HCT116 (cell line): ENCODE data around the gene NR5A2. TPM values are rescaled to one million over a fixed set of nuclear protein-coding genes. Genes with fewer than 3 reads are reported as not detected.

Experiments used
- ATAC-seq: fragments of 200-7000 bp; cut with Tn5 transposase; 2 replicates; pipeline ENCODE4 v1.9.1; 2020; ENCODE audit warnings: mild to moderate bottlenecking, moderate library complexity
- BruUV-seq: library from RNA; stranded (reverse); fragments of 400-500 nt; replicated peaks from 2 replicates; lab custom pipeline; 2021; lab: Mats Ljungman, UMichigan
- CTCF ChIA-PET: fragments of 300-600 bp; sonication (Branson Sonifier 250); formaldehyde crosslinking; loops from one replicate; lab custom pipeline; 2021; ENCODE audit warnings: antibody characterized with exemption; lab: Charles Lee
- POLR2A ChIA-PET: fragments of 300-600, 350-600 bp; sonication (Branson Sonifier 250); formaldehyde crosslinking; loops from one replicate; lab custom pipeline; 2021; ENCODE audit warnings: antibody characterized with exemption; lab: Charles Lee
- RAD21 ChIA-PET, 2 experiments: fragments of 300-600 bp; sonication (Branson Sonifier 250); formaldehyde crosslinking; loops; one replicate each; lab custom pipeline; 2023; ENCODE audit warnings: low total read pairs in 2 of 2; ENCODE audit not compliant: uncharacterized antibody in 2 of 2, unreplicated experiment in 2 of 2, low non-redundant PET in 1 of 2; lab: Charles Lee
- DNase-seq: peaks from one replicate; pipeline ENCODE4 v3.0.0-alpha.2; 2010; ENCODE audit warnings: low read depth, low spot score
- H2AFZ ChIP-seq: fragments of 200-600 bp; shearing (Covaris generic), sonication (generic); 2 replicates; pipeline ENCODE4 v1.6.1; 2017; ENCODE audit warnings: low read depth, mixed run types, mixed read lengths, antibody characterized with exemption, low read length; ENCODE audit not compliant: poor library complexity, severe bottlenecking
- H3K27ac ChIP-seq: 2 replicates; pipeline ENCODE4 v1.5.1; 2012; ENCODE audit warnings: low read depth, low read length
- H3K27me3 ChIP-seq: fragments of 200-600 bp; sonication (generic); 2 replicates; pipeline ENCODE4 v1.6.1; 2016; ENCODE audit warnings: mixed run types, low read length, mixed read lengths; ENCODE audit not compliant: insufficient read depth
- H3K36me3 ChIP-seq, 2 experiments: fragments of 200-500 bp in 1 of 2; fragments of 200-600 bp in 1 of 2; sonication (Bioruptor generic) in 1 of 2; sonication (generic) in 1 of 2; 2 replicates each; pipeline versions ENCODE4 v1.5.1 to v1.6.1; 2014 to 2016; ENCODE audit warnings: low read length in 2 of 2, inconsistent platforms in 1 of 2, mixed read lengths in 1 of 2, mixed run types in 1 of 2; ENCODE audit not compliant: insufficient read depth in 2 of 2, control insufficient read depth in 1 of 2
- H3K4me1 ChIP-seq, 2 experiments: fragments of 200-600 bp in 1 of 2; sonication (generic) in 1 of 2; 2 replicates each; pipeline versions ENCODE4 v1.5.1 to v1.6.1; 2012 to 2017; ENCODE audit warnings: low read length in 2 of 2, inconsistent platforms in 1 of 2, mild to moderate bottlenecking in 1 of 2, mixed read lengths in 1 of 2, mixed run types in 1 of 2, moderate library complexity in 1 of 2; ENCODE audit not compliant: insufficient read depth in 2 of 2, control insufficient read depth in 1 of 2
- H3K4me2 ChIP-seq: fragments of 200-600 bp; sonication (generic); 2 replicates; pipeline ENCODE4 v1.6.1; 2017; ENCODE audit warnings: mixed run types, low read length, mixed read lengths
- H3K4me3 ChIP-seq, 2 experiments: fragments of 200-600 bp in 1 of 2; sonication (generic) in 1 of 2; replicated peaks in 1 of 2; 2 replicates each; pipeline ENCODE4 v1.5.1; 2011 to 2016; ENCODE audit warnings: low read length in 2 of 2, control low read depth in 1 of 2, low read depth in 1 of 2, mild to moderate bottlenecking in 1 of 2, mixed read lengths in 1 of 2, mixed run types in 1 of 2
- H3K79me2 ChIP-seq: fragments of 200-600 bp; sonication (generic); 2 replicates; pipeline ENCODE4 v1.6.1; 2017; ENCODE audit warnings: mild to moderate bottlenecking, mixed run types, low read length, moderate library complexity, mixed read lengths; ENCODE audit not compliant: insufficient read depth
- H3K9ac ChIP-seq: fragments of 200-600 bp; sonication (generic); 2 replicates; pipeline ENCODE4 v1.6.1; 2016; ENCODE audit warnings: low read length, mixed read lengths
- H3K9me2 ChIP-seq: fragments of 200-600 bp; sonication (generic), shearing (Covaris generic); 2 replicates; pipeline ENCODE4 v1.6.1; 2017; ENCODE audit warnings: mixed run types, mild to moderate bottlenecking, moderate library complexity; ENCODE audit not compliant: insufficient read depth
- H3K9me3 ChIP-seq, 2 experiments: fragments of 200-500 bp in 1 of 2; fragments of 200-600 bp in 1 of 2; sonication (Bioruptor generic) in 1 of 2; sonication (generic) in 1 of 2; 2 replicates each; pipeline ENCODE4 v1.6.1; 2014 to 2017; ENCODE audit warnings: low read length in 2 of 2, mixed read lengths in 2 of 2, inconsistent platforms in 1 of 2, low read depth in 1 of 2, mild to moderate bottlenecking in 1 of 2, mixed run types in 1 of 2, moderate library complexity in 1 of 2; ENCODE audit not compliant: control insufficient read depth in 1 of 2, insufficient read depth in 1 of 2
- H4K20me1 ChIP-seq: fragments of 200-600 bp; sonication (generic), shearing (Covaris generic); 2 replicates; pipeline ENCODE4 v1.6.1; 2017; ENCODE audit warnings: mixed run types, mild to moderate bottlenecking, moderate library complexity; ENCODE audit not compliant: insufficient read depth
- CBX3 ChIP-seq: IDR thresholded peaks from 2 replicates; pipeline ENCODE4 v1.6.1; 2012; ENCODE audit warnings: low read depth
- CEBPB ChIP-seq: IDR thresholded peaks from 2 replicates; pipeline ENCODE4 v1.6.1; 2012; ENCODE audit warnings: low read depth
- EGR1 ChIP-seq: IDR thresholded peaks from 2 replicates; pipeline ENCODE4 v1.6.1; 2012; ENCODE audit warnings: low read depth
- EZH2 ChIP-seq: fragments of 200-600 bp; sonication (generic); IDR thresholded peaks from 2 replicates; pipeline ENCODE4 v1.6.1; 2017; ENCODE audit warnings: antibody characterized with exemption, mixed run types
- EZH2phosphoT487 ChIP-seq: fragments of 200-600 bp; IDR thresholded peaks from 2 replicates; pipeline ENCODE4 v1.6.1; 2018; ENCODE audit warnings: antibody characterized with exemption, borderline replicate concordance
- FOSL1 ChIP-seq: IDR thresholded peaks from 2 replicates; pipeline ENCODE4 v1.6.1; 2012; ENCODE audit warnings: low read depth
- JUND ChIP-seq: IDR thresholded peaks from 2 replicates; pipeline ENCODE4 v1.6.1; 2012
- POLR2A ChIP-seq: IDR thresholded peaks from 2 replicates; pipeline ENCODE4 v1.7.0; 2011; ENCODE audit warnings: borderline replicate concordance; ENCODE audit not compliant: insufficient read depth, insufficient read length; ENCODE audit errors: extremely low read depth
- POLR2AphosphoS5 ChIP-seq: IDR thresholded peaks from 2 replicates; pipeline ENCODE4 v1.6.1; 2011; ENCODE audit warnings: mild to moderate bottlenecking, low read depth, low read length, moderate library complexity
- RAD21 ChIP-seq: IDR thresholded peaks from 2 replicates; pipeline ENCODE4 v1.6.1; 2012; ENCODE audit warnings: low read depth, mild to moderate bottlenecking
- SIN3A ChIP-seq: IDR thresholded peaks from 2 replicates; pipeline ENCODE4 v1.6.1; 2012; ENCODE audit warnings: low read depth
- SP1 ChIP-seq: IDR thresholded peaks from 2 replicates; pipeline ENCODE4 v1.6.1; 2012; ENCODE audit warnings: low read depth
- SRF ChIP-seq: IDR thresholded peaks from 2 replicates; pipeline ENCODE4 v1.6.1; 2012; ENCODE audit warnings: low read depth
- YY1 ChIP-seq: IDR thresholded peaks from 2 replicates; pipeline ENCODE4 v1.6.1; 2011; ENCODE audit warnings: low read length, low read depth, moderate library complexity, mild to moderate bottlenecking; ENCODE audit not compliant: insufficient replicate concordance; ENCODE audit errors: extremely low read depth
- ZNF274 ChIP-seq: fragments of 200-500 bp; sonication (Bioruptor generic); IDR thresholded peaks from 2 replicates; pipeline ENCODE4 v1.6.1; 2014; ENCODE audit warnings: mild to moderate bottlenecking, low read depth, low read length, inconsistent platforms
- intact Hi-C: fragments of 100-400 bp; cut with micrococcal nuclease; formaldehyde crosslinking; loops from 2 replicates; pipeline ENCODE4 v1.10.0; 2022
- total RNA-seq: library from RNA; stranded (reverse); gene quantifications from one replicate; pipeline ENCODE4 v1.2.1, GENCODE V29; 2021; ENCODE audit not compliant: unreplicated experiment
- TF ChIP-seq, protein P1 (sequence below), 3 experiments: fragments of 200-600 bp in 1 of 3; sonication (generic) in 1 of 3; IDR thresholded peaks in 2 of 3; conservative IDR thresholded peaks in 1 of 3; 2 replicates each; pipeline ENCODE4 v1.5.1; 2012 to 2017; ENCODE audit warnings: low read depth in 2 of 3, low read length in 2 of 3, antibody characterized with exemption in 1 of 3, borderline replicate concordance in 1 of 3, control low read depth in 1 of 3, mild to moderate bottlenecking in 1 of 3, mixed read lengths in 1 of 3, mixed run types in 1 of 3, moderate library complexity in 1 of 3; ENCODE audit not compliant: insufficient read depth in 1 of 3
- TF ChIP-seq, protein P2 (sequence below): IDR thresholded peaks from 2 replicates; pipeline ENCODE4 v1.6.1; 2012
- TF ChIP-seq, protein P3 (sequence below): IDR thresholded peaks from 2 replicates; pipeline ENCODE4 v1.6.1; 2011; ENCODE audit warnings: mild to moderate bottlenecking, low read length, moderate library complexity; ENCODE audit not compliant: insufficient replicate concordance; ENCODE audit errors: extremely low read depth

The NR5A2 gene
- total RNA-seq, 1 experiment from 2014 or later = 0.91 TPM

DNA sequence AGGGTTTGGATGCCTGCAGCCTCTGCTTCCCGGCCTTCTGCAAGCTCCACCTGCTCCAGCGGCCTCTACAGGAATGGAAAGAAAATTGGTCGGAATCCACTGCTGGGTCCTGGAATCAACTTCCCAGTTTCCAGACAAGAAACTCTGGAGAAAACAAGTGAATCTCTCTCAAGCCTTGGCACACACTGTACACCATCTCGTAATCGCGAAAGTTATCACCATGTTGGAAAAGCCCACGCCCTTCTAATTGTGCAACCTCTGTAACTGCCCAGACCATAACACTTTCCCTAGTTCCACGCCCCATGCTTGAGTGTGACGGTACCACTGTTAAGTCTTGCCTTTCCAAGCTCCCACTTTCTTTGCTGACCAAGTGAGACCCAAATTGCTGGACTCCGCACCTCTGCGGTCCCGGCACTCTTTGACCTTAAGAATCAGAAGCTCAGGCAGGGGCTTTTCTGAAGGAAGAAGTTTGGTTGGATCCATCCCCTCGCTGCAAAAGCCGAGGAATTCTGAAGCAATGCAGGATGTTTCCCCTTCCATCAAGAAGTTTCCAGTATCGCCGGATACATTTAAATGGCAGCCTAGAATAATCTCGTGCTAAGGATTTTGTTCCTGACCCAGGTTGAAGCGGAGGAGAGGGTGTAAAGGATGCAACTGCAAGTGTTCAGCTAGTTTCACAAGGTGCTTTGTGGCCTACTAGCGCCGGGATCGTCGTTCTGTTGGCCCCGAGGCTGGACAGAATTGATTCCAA, 6.2 kb downstream of the NR5A2 start:
- H3K79me2 ChIP-seq = no peaks in the 10 kb centered on the region
- H4K20me1 ChIP-seq = no peaks in the 10 kb centered on the region
- no peak overlapping the region for H3K27ac ChIP-seq
- BruUV-seq = no TSS peak
- peaks cover 0 to 3% of the 10 kb centered on the region in 2 experiments; a peak in 1 of 4 replicates for H3K4me1 ChIP-seq
- no peaks in the 10 kb centered on the region for H3K36me3 ChIP-seq
- RAD21 ChIA-PET = no interaction called here
- no peak overlapping the region for H2AFZ ChIP-seq
- H3K9ac ChIP-seq = no peak overlapping the region
- POLR2A ChIA-PET = no interaction called here
- H3K27me3 ChIP-seq = no peaks in the 10 kb centered on the region
- H3K9me2 ChIP-seq = no peaks in the 10 kb centered on the region
- intact Hi-C loops = no loop called here
- no peak overlapping the region for H3K4me2 ChIP-seq
- ATAC-seq (no peak), DNase-seq (no peak)
- TF ChIP-seq CEBPB (no peak), CBX3 (no peak), FOSL1 (no peak), YY1 (no peak), RAD21 (no peak)
- H3K4me3 ChIP-seq = no peak overlapping the region
- CTCF ChIA-PET = no interaction called here
- no peaks in the 10 kb centered on the region for H3K9me3 ChIP-seq

DNA sequence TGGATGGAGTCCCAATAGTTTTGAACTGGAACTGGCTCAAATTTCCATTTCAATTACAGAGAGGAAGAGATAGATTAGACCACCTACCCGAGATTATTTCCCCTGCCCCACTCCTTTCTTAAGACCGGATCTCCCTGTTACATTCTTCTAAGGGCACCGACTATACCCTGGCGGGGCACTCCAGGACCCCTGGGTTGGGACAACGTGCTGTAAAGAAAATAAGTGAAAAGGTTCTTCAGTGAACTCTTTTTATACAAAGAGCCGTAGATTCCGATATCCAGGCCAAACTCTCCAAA, 6.7 kb downstream of the NR5A2 start:
- Histone ChIP-seq H3K9me2 (no peaks in the 10 kb centered on the region), H3K27ac (no peak overlapping the region), H3K36me3 (no peaks in the 10 kb centered on the region), H3K4me3 (no peak overlapping the region), H3K9me3 (no peaks in the 10 kb centered on the region), H3K4me1 (peaks cover 0 to 4% of the 10 kb centered on the region in 2 experiments; a peak in 1 of 4 replicates), H3K4me2 (no peak overlapping the region), H3K79me2 (no peaks in the 10 kb centered on the region), H4K20me1 (no peaks in the 10 kb centered on the region), H3K27me3 (no peaks in the 10 kb centered on the region), H2AFZ (no peak overlapping the region), H3K9ac (no peak overlapping the region)
- intact Hi-C loops = no loop called here
- DNase-seq (no peak), ATAC-seq (no peak)
- ChIA-PET RAD21 (no interaction called here), POLR2A (no interaction called here), CTCF (no interaction called here)
- no TSS peak for BruUV-seq
- TF ChIP-seq ZNF274 (no peak), EGR1 (no peak), FOSL1 (no peak), EZH2phosphoT487 (no peak), EZH2 (no peak), POLR2AphosphoS5 (no peak), JUND (no peak), SIN3A (no peak), SRF (no peak), CBX3 (no peak), RAD21 (no peak), POLR2A (no peak), SP1 (no peak)
- TF ChIP-seq, protein P1, sequence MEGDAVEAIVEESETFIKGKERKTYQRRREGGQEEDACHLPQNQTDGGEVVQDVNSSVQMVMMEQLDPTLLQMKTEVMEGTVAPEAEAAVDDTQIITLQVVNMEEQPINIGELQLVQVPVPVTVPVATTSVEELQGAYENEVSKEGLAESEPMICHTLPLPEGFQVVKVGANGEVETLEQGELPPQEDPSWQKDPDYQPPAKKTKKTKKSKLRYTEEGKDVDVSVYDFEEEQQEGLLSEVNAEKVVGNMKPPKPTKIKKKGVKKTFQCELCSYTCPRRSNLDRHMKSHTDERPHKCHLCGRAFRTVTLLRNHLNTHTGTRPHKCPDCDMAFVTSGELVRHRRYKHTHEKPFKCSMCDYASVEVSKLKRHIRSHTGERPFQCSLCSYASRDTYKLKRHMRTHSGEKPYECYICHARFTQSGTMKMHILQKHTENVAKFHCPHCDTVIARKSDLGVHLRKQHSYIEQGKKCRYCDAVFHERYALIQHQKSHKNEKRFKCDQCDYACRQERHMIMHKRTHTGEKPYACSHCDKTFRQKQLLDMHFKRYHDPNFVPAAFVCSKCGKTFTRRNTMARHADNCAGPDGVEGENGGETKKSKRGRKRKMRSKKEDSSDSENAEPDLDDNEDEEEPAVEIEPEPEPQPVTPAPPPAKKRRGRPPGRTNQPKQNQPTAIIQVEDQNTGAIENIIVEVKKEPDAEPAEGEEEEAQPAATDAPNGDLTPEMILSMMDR (IDR thresholded peaks at IDR 0.05 in 2 of 3, conservative IDR thresholded peaks at IDR 0.05 in 1 of 3; ENCODE audit: borderline replicate concordance in 1 of 3, insufficient read depth in 1 of 3, low read depth in 2 of 3, low read length in 2 of 3) = no peak
- TF ChIP-seq, protein P2, sequence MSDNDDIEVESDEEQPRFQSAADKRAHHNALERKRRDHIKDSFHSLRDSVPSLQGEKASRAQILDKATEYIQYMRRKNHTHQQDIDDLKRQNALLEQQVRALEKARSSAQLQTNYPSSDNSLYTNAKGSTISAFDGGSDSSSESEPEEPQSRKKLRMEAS = no peak
- TF ChIP-seq, protein P3, sequence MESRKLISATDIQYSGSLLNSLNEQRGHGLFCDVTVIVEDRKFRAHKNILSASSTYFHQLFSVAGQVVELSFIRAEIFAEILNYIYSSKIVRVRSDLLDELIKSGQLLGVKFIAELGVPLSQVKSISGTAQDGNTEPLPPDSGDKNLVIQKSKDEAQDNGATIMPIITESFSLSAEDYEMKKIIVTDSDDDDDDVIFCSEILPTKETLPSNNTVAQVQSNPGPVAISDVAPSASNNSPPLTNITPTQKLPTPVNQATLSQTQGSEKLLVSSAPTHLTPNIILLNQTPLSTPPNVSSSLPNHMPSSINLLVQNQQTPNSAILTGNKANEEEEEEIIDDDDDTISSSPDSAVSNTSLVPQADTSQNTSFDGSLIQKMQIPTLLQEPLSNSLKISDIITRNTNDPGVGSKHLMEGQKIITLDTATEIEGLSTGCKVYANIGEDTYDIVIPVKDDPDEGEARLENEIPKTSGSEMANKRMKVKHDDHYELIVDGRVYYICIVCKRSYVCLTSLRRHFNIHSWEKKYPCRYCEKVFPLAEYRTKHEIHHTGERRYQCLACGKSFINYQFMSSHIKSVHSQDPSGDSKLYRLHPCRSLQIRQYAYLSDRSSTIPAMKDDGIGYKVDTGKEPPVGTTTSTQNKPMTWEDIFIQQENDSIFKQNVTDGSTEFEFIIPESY = no peak
